CD4-positive, alpha-beta T cell treated with Interleukin-15 for 1 hour (primary cell): ENCODE data around the gene ZNF629.

Source experiments
- DNase-seq: peaks from one replicate; pipeline ENCODE4 v3.0.0-alpha.2; 2020

Gene ZNF629

GRCh38 chr16:30746638-30747175 lies 40.3 kb downstream of the ZNF629 start:
- DNase-seq, result no peak

- no peak for DNase-seq
Observed at GRCh38 chr16:30745082-30745481, 41.9 kb downstream of the ZNF629 start.

GRCh38 chr16:30744183-30744582 lies 42.8 kb downstream of the ZNF629 start:
- no peak for DNase-seq

- DNase-seq, result no peak
Observed at GRCh38 chr16:30743716-30744115, 43.3 kb downstream of the ZNF629 start.

- DNase-seq, result no peak
Observed at GRCh38 chr16:30741461-30741914, 45.5 kb downstream of the ZNF629 start.

GRCh38 chr16:30740364-30741251 lies 46.4 kb downstream of the ZNF629 start:
- DNase-seq, result no peak

- no peak for DNase-seq
Observed at GRCh38 chr16:30738984-30739951, 47.7 kb downstream of the ZNF629 start.

- DNase-seq, result no peak
Observed at GRCh38 chr16:30737794-30738648, 49.0 kb downstream of the ZNF629 start.

- no peak for DNase-seq
Observed at GRCh38 chr16:30736995-30737793, 49.8 kb downstream of the ZNF629 start.

- DNase-seq, result no peak
Observed at GRCh38 chr16:30731411-30731810, 55.6 kb downstream of the ZNF629 start.

- peak; percentile 31 for DNase-seq
Observed at GRCh38 chr16:30728899-30729672, 57.9 kb downstream of the ZNF629 start.
